HG03095 (cell line): ENCODE measurements around the gene PLSCR2.
"Not testable (repeated sequence)": the region's sequence is repeated elsewhere in the genome, so short reads cannot be mapped to it uniquely, and the experiment has no call there.

Source experiments
- ATAC-seq: cut with Tn5 transposase; IDR thresholded peaks from one replicate; pipeline ENCODE4 v1.9.1; 2021; ENCODE audit warnings: moderate library complexity; ENCODE audit not compliant: unreplicated experiment

Gene PLSCR2

GRCh38 chr3:146491303-146491702 is 21.9 kb upstream of the PLSCR2 start:
- no peak for ATAC-seq

- ATAC-seq, result no peak
Observed at GRCh38 chr3:146485297-146485696, 15.9 kb upstream of the PLSCR2 start.

DNA sequence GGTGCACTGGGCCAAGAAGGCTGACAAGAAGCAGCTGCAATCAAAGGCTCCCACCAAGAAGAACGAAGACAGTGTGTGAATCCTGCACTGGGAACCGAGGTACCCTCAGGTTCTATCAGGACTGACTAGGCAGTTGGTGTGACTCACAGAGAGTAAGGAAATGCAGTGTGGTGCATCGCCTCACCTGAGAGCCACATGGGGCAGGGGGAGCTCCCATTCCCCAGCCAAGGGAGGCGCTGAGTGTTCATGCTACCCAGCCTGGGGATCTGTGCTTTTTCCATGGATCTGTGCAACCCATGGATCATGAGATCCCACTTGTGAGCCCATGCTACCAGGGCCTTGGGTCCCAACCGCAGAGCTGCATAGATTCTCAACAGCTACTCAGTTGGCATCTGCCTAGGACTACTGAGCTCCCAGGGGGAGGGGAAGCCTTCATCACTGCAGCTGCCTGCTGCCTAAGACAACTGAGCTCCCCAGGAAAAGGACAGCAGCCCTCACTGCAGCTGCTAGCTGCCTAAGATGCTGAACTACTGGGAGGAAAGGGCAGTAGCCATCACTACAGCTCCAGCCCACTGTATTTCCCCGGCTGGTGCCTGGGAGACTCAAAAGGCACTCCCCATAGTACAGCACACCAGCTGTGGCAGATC is 6.9 kb upstream of the PLSCR2 start:
- no peak for ATAC-seq

- ATAC-seq, result not testable (repeated sequence)
Observed at GRCh38 chr3:146474976-146475375, 5.6 kb upstream of the PLSCR2 start.

DNA sequence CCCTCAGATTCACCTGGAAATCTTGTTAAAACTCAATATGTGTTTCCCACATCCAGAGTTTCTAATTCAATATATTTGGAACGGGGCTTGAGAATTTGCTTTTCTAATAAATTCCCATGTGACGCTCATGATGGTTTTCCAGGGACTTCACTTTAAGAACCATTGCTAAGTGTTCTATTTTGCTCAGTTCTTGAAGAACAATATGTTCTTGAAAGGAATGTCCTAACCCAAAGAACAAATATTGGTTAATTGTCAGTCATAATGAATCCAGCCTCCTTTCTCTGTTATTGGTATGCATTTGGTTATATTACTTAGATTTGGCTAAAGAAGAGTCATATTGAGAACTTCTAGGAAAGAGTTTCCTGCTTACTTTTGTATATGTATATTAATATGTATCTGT is 4.4 kb upstream of the PLSCR2 start:
- ATAC-seq, result no peak

DNA sequence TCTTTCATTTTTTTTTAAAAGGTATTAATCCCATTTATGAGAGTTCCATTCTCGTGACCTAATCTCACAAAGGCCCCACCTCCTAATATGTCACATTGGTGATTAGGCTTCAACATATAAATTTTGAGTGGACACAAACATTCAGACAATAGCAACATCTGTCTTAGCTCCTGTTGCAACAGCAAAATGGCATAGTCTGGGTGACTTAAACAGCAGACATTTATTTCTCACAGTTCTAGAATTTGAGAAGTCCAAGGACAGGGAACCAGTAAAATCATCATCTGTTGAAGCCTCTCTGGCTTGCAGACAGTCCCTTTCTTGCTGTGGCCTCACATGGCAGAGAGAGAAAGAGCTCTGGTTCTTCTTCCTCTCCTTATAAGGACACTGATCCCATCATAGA is 3.2 kb upstream of the PLSCR2 start:
- no peak for ATAC-seq

GRCh38 chr3:146471012-146471411 is 1.7 kb upstream of the PLSCR2 start:
- ATAC-seq, result no peak

- ATAC-seq, result no peak
Observed at GRCh38 chr3:146470425-146470990, 1.1 kb upstream of the PLSCR2 start.

- ATAC-seq, result no peak
Observed at GRCh38 chr3:146468671-146469149, 651 bp downstream of the PLSCR2 start.

- ATAC-seq, result no peak
Observed at GRCh38 chr3:146468234-146468633, 1.1 kb downstream of the PLSCR2 start.

- no peak for ATAC-seq
Observed at GRCh38 chr3:146466604-146467003, 2.8 kb downstream of the PLSCR2 start.

DNA sequence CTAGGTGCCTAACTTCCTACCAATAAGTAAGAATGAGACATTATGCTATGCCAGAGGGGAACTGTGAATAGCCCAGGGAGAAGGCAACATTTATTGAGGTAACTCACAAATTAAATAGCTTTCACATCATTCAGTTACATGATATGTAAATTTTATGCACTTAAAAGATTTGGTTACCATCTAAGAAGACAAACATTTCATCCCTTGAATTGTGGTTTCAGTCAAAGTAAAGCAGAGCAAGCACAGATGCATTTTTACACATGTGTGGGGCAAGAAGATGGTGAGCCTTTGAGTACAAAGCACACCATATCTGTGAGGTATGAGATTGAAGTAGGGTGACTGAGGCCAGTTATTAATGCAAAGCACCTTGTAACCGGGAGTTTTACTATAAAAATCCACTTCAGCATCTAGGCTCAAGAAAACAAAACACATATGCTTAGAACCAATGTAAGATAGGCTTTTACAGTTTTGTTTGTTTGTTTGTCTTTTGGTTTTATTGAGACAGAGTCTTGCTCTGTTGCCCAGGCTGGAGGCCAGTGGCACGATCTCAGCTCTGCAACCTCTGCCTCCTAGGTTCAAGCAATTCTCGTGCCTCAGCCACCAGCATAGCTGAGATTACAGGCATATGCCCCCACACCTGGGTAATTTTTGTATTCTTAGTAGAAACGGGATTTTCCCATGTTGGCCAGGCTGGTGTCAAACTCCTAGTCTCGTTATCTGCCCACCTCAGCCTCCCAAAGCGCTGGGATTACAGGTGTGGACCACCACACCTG is 3.5 kb downstream of the PLSCR2 start:
- no peak for ATAC-seq

GRCh38 chr3:146464783-146465182 is 4.6 kb downstream of the PLSCR2 start:
- ATAC-seq, result no peak

DNA sequence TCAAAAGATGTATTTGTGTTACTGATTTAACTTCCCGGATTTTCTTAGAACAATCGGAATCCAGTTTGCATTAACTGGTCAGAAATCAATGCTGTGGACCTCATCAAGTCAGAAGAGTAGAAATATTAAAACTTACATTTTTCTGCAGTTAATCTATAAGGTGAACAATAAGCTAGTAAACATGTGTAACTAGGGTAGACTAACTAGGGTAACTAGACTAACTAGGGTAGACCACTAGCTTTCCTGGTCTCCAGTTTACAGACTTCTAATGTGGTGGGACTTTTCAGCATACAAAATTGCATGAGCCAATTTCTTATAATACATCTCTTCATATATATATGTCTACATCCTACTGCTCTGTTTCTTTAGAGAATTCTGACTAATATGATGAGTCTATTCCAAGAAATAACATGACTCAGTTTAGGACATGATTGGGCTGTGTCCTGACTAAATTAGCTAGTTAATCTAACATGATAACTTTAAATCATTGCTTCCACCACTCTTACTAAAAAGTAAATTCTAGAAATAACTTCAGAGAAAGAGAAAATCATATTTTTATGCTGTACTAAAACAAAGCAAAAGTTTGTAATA is 5.3 kb downstream of the PLSCR2 start:
- ATAC-seq, result no peak

DNA sequence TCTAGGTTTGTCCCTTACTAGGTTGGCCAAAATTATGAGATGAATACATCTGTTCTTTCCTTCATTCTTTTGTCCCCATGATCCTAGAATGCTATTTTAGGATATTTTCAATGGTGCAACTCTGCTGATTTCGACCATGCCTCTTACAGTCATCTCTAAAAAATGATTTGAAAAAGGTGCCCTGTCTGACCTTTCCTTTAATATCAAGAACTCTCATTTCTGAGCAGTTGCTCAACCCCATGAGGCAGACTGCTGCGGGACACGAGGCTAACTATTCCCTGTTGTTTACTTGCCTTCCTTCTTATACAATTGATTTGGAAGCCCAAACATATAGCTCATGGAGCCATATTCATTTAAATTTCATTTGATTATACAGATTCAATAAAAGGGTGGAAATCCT is 14.6 kb downstream of the PLSCR2 start:
- ATAC-seq, result no peak

DNA sequence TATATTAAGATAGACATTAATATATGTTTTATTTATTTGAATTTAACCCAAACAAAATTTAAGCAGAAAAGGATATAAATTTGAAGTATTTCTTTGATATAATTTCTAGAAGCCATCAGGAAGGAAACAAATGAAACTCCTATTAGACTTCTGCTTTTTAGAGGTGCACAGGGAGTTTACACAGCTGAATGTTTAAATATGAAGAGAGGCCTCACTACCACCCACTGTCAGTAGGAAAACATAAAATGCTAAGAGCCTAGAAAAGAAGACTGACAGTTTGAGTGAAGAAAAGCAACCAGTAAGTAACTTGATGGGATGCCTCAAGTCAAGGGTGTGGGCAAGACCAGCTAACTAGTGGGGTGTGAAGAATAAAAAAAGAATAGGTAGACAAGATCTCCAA is 19.7 kb downstream of the PLSCR2 start:
- ATAC-seq, result no peak

- ATAC-seq, result no peak
Observed at GRCh38 chr3:146449076-146449475, 20.3 kb downstream of the PLSCR2 start.

GRCh38 chr3:146446026-146446425 is 23.3 kb downstream of the PLSCR2 start:
- no peak for ATAC-seq

- ATAC-seq, result not testable (repeated sequence)
Observed at GRCh38 chr3:146440310-146440709, 29.1 kb downstream of the PLSCR2 start.

GRCh38 chr3:146432066-146432465 is 37.3 kb downstream of the PLSCR2 start:
- no peak for ATAC-seq

GRCh38 chr3:146431240-146431639 is 38.1 kb downstream of the PLSCR2 start:
- ATAC-seq, result no peak

DNA sequence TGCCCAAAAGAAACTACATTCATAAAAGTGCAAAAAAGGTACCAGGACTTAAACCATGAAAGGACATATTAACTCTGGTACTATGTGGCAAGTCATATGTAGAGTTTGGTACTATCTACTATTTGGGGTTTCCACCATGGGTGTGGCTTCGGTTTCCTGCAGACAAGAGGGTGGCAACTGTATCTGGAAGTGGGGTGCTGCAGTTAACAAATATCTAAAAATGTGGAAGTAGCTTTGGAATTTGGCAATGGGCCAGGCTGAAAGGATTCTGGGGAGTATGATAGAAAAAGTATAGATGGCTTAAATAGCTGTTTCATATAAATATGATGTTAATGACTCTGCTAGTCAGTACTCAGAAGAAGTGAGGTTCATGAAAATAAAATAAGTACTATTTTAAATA is 44.0 kb downstream of the PLSCR2 start:
- ATAC-seq, result no peak
